Breast epithelium (tissue), 4 donors: ENCODE data around the gene CRY1. TPM values are rescaled to one million over a fixed set of nuclear protein-coding genes. Genes with fewer than 3 reads are reported as not detected.
"Not testable (repeated sequence)": the region's sequence is repeated elsewhere in the genome, so short reads cannot be mapped to it uniquely, and the experiment has no call there.

Experiments
- DNase-seq, 2 donors: peaks; one replicate each; pipeline ENCODE4 v3.0.0-alpha.2; 2019; ENCODE audit warnings: low spot score in 2 of 2
- H3K27ac ChIP-seq, 2 donors: fragments of 200-600 bp; sonication (generic) in 1 of 2; one replicate each; pipeline ENCODE4 v1.5.1; 2016 to 2019; ENCODE audit warnings: mild to moderate bottlenecking in 1 of 2
- H3K27me3 ChIP-seq, 2 donors: fragments of 200-600 bp; sonication (generic) in 1 of 2; one replicate each; pipeline versions ENCODE4 v1.5.1 to v1.6.0; 2017 to 2019; ENCODE audit warnings: control low read depth in 1 of 2, mild to moderate bottlenecking in 1 of 2
- H3K36me3 ChIP-seq: fragments of 200-600 bp; one replicate; pipeline ENCODE4 v1.5.1; 2019
- H3K4me1 ChIP-seq, 2 donors: fragments of 200-600 bp; sonication (generic); one replicate each; pipeline ENCODE4 v1.5.1; 2016 to 2019; ENCODE audit warnings: control low read depth in 1 of 2
- H3K4me3 ChIP-seq, 3 donors: fragments of 200-600 bp; sonication (generic); 1 replicate in 2 of 3; 2 replicates in 1 of 3; pipeline ENCODE4 v1.5.1; 2016 to 2019; ENCODE audit warnings: mild to moderate bottlenecking in 3 of 3, moderate library complexity in 2 of 3
- H3K9me3 ChIP-seq, 2 donors: fragments of 200-600 bp; sonication (generic) in 1 of 2; one replicate each; pipeline ENCODE4 v1.5.1; 2016 to 2019; ENCODE audit warnings: control low read depth in 1 of 2
- CTCF ChIP-seq, 3 donors: fragments of 450-650 bp; IDR thresholded peaks; one replicate each; pipeline ENCODE4 v1.5.1; 2016 to 2017; ENCODE audit warnings: antibody characterized with exemption in 3 of 3, mild to moderate bottlenecking in 3 of 3, moderate library complexity in 3 of 3
- POLR2A ChIP-seq: fragments of 450-650 bp; IDR thresholded peaks from one replicate; pipeline ENCODE4 v1.6.1; 2016; ENCODE audit warnings: antibody characterized with exemption, mild to moderate bottlenecking, moderate library complexity
- POLR2AphosphoS5 ChIP-seq, 3 donors: sonication (generic); formaldehyde crosslinking; IDR thresholded peaks; one replicate each; pipeline ENCODE4 v1.6.1; 2017; ENCODE audit warnings: antibody characterized with exemption in 3 of 3
- intact Hi-C: fragments of 100-400 bp; cut with DNase I; formaldehyde crosslinking; loops from one replicate; pipeline ENCODE4 v1.15.1; 2023; ENCODE audit warnings: low total_unique reads
- total RNA-seq, 3 donors: library from RNA; depleted of rRNA; stranded (reverse); fragments of >200 nt; gene quantifications; one replicate each; pipeline ENCODE4 v1.1.0, GENCODE V29; 2016

CRY1 gene
- total RNA-seq, 3 donors from 2014 or later = 24.0 to 81.5 (median 47.5) TPM

DNA sequence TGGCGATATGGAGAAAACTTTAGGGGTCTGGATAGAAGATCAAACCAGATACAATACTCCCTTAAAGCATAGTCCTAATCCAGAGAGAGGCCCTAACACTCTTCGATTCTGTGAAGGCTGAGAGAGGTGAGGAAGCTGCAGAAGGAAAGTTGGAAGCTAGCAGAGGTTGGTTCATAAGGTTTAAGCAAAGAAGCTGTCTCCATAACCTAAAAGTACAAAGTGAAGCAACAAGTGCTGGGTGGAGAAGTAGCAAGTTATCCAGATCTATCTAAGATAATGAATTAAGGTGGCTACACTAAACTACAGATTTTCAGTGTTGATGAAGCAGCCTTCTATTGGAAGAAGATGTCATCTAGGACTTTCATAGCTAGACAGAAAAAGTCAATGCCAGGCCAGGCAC, 81.8 kb downstream of the CRY1 start:
- Histone ChIP-seq H3K36me3 (no peaks in the 10 kb centered on the region), H3K4me3 (no peak overlapping the region), H3K27ac (no peak overlapping the region), H3K9me3 (no peaks in the 10 kb centered on the region), H3K27me3 (no peaks in the 10 kb centered on the region), H3K4me1 (no peaks in the 10 kb centered on the region)
- intact Hi-C loops = no loop called here
- TF ChIP-seq POLR2AphosphoS5 (IDR thresholded peaks at IDR 0.05) (no peak), CTCF (IDR thresholded peaks at IDR 0.05) (no peak), POLR2A (no peak)
- DNase-seq = no peak

- intact Hi-C loops = no loop called here
- no peak for DNase-seq
- no peak overlapping the region for H3K27ac ChIP-seq
- H3K9me3 ChIP-seq = no peaks in the 10 kb centered on the region
- no peak for TF ChIP-seq CTCF (IDR thresholded peaks at IDR 0.05)
- TF ChIP-seq POLR2AphosphoS5 (IDR thresholded peaks at IDR 0.05) = no peak
- TF ChIP-seq POLR2A = no peak
- no peaks in the 10 kb centered on the region for H3K4me1 ChIP-seq
- no peak overlapping the region for H3K4me3 ChIP-seq
- no peaks in the 10 kb centered on the region for H3K36me3 ChIP-seq
- no peaks in the 10 kb centered on the region for H3K27me3 ChIP-seq
Observed at GRCh38 chr12:107007411-107007810, 85.9 kb downstream of the CRY1 start.

GRCh38 chr12:107002665-107003064, 90.7 kb downstream of the CRY1 start:
- H3K36me3 ChIP-seq, H3K27ac ChIP-seq, H3K27me3 ChIP-seq, H3K9me3 ChIP-seq, intact Hi-C loops, H3K4me1 ChIP-seq, DNase-seq, H3K4me3 ChIP-seq: not testable (repeated sequence)

- no peak for TF ChIP-seq CTCF (IDR thresholded peaks at IDR 0.05)
- TF ChIP-seq POLR2AphosphoS5 (IDR thresholded peaks at IDR 0.05) = no peak
- TF ChIP-seq POLR2A = no peak
- peaks cover 6% of the 10 kb centered on the region for H3K36me3 ChIP-seq
- H3K27ac ChIP-seq = no peak overlapping the region
- intact Hi-C loops = loop anchor here (5.0 kb wide), 1 partner anchor 373 kb away; no protein-coding TSS in a partner anchor
- no peak overlapping the region for H3K4me3 ChIP-seq
- no peaks in the 10 kb centered on the region for H3K4me1 ChIP-seq
- no peak for DNase-seq
- no peaks in the 10 kb centered on the region for H3K27me3 ChIP-seq
- no peaks in the 10 kb centered on the region for H3K9me3 ChIP-seq
Observed at GRCh38 chr12:106999446-106999845, 93.9 kb downstream of the CRY1 start.

- intact Hi-C loops = loop anchor here (5.0 kb wide), 1 partner anchor 374 kb away; no protein-coding TSS in a partner anchor
- H3K9me3 ChIP-seq = no peaks in the 10 kb centered on the region
- H3K27ac ChIP-seq = no peak overlapping the region
- TF ChIP-seq CTCF (IDR thresholded peaks at IDR 0.05) (no peak), POLR2AphosphoS5 (IDR thresholded peaks at IDR 0.05) (no peak), POLR2A (no peak)
- H3K4me1 ChIP-seq = no peaks in the 10 kb centered on the region
- H3K4me3 ChIP-seq = no peak overlapping the region
- no peaks in the 10 kb centered on the region for H3K27me3 ChIP-seq
- H3K36me3 ChIP-seq = peaks cover 6% of the 10 kb centered on the region
- no peak for DNase-seq
Observed at GRCh38 chr12:106997916-106998315, 95.4 kb downstream of the CRY1 start.

DNA sequence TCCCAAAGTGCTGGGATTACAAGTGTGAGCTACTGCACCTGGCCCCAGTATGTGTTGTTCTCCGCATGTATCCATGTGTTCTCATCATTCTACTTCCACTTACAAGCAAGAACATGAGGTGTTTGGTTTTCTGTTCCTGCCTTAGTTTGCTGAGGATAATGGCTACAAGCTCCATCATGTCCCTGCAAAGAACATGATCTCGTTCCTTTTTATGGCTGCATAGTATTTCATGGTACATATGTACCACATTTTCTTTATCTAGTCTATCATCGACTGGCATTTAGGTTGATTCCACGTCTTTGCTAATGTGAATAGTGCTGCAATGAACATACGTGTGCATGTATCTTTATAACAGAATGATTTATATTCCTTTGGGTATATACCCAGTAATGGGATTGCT, 97.2 kb downstream of the CRY1 start:
- H3K9me3 ChIP-seq, H3K4me3 ChIP-seq, H3K36me3 ChIP-seq, H3K27ac ChIP-seq, DNase-seq, H3K27me3 ChIP-seq, H3K4me1 ChIP-seq: not testable (repeated sequence)
- intact Hi-C loops = loop anchor here (5.0 kb wide), 1 partner anchor 376 kb away; no protein-coding TSS in a partner anchor
